HepG2 (cell line): ENCODE measurements around the gene SMIM24. TPM values are rescaled to one million over a fixed set of nuclear protein-coding genes. Genes with fewer than 3 reads are reported as not detected.

Experiments used
- ATAC-seq: fragments of 200-7000 bp; cut with Tn5 transposase; 3 replicates; pipeline ENCODE4 v1.9.1; 2020; ENCODE audit warnings: mild to moderate bottlenecking, moderate library complexity
- BruUV-seq: library from RNA; stranded (reverse); fragments of 400-500 nt; replicated peaks from 2 replicates; lab custom pipeline; 2021; lab: Mats Ljungman, UMichigan
- CTCF ChIA-PET: fragments of 300-600 bp; formaldehyde crosslinking; extraction: SDS; loops from one replicate; lab custom pipeline; 2021; ENCODE audit warnings: low total read pairs, inconsistent platforms, low intra/inter-chr PET ratio; lab: Yijun Ruan, JAX
- POLR2A ChIA-PET: fragments of 350-600 bp; sonication (Branson Sonifier 250); formaldehyde crosslinking; loops from one replicate; lab custom pipeline; 2020; ENCODE audit warnings: antibody characterized with exemption, inconsistent platforms; lab: Yijun Ruan, JAX
- DNase-seq: peaks from one replicate; pipeline ENCODE4 v3.0.0-alpha.2; 2015; ENCODE audit warnings: low spot score
- FAIRE-seq: peaks from 3 replicates; lab custom pipeline; 2011; peaks lifted over from hg19 to GRCh38; lab: Jason Lieb, UNC
- H2AFZ ChIP-seq: one replicate; pipeline ENCODE4 v1.6.1; 2011; ENCODE audit warnings: low read length, inconsistent platforms
- H3K27ac ChIP-seq: fragments of 300-600 bp; 3 replicates; pipeline ENCODE4 v1.8.0; 2011; ENCODE audit warnings: mixed run types, mild to moderate bottlenecking, mixed read lengths, low read length, inconsistent platforms; ENCODE audit not compliant: insufficient read depth; ENCODE audit errors: extremely low read length
- H3K27me3 ChIP-seq, 2 experiments: fragments of 200-600 bp in 1 of 2; 2 replicates in 1 of 2; 3 replicates in 1 of 2; pipeline versions ENCODE4 v1.6.0 to v1.8.0; 2011; ENCODE audit warnings: low read length in 2 of 2, mild to moderate bottlenecking in 2 of 2, moderate library complexity in 2 of 2, inconsistent platforms in 1 of 2; ENCODE audit not compliant: insufficient read depth in 2 of 2, control insufficient read depth in 1 of 2
- H3K36me3 ChIP-seq, 2 experiments: fragments of 200-600 bp in 1 of 2; replicated peaks in 1 of 2; 2 replicates in 1 of 2; 3 replicates in 1 of 2; pipeline versions ENCODE4 v1.5.1 to v1.8.0; 2011; ENCODE audit warnings: low read length in 2 of 2, inconsistent platforms in 1 of 2; ENCODE audit not compliant: insufficient read depth in 2 of 2, control insufficient read depth in 1 of 2
- H3K4me1 ChIP-seq: 2 replicates; pipeline ENCODE4 v1.5.1; 2012; ENCODE audit warnings: low read length, inconsistent platforms; ENCODE audit not compliant: insufficient read depth
- H3K4me2 ChIP-seq: 2 replicates; pipeline ENCODE4 v1.6.0; 2011; ENCODE audit warnings: low read depth, low read length, inconsistent platforms
- H3K4me3 ChIP-seq, 3 experiments: fragments of 200-600 bp in 1 of 3; sonication (generic), shearing (Covaris generic) in 1 of 3; replicated peaks in 1 of 3; 2 replicates each; pipeline ENCODE4 v1.5.1; 2011 to 2016; ENCODE audit warnings: low read length in 3 of 3, inconsistent platforms in 2 of 3, low read depth in 2 of 3, mild to moderate bottlenecking in 2 of 3, control low read depth in 1 of 3, mixed read lengths in 1 of 3; ENCODE audit not compliant: insufficient read depth in 1 of 3
- H3K79me2 ChIP-seq: one replicate; pipeline ENCODE4 v1.6.1; 2011; ENCODE audit warnings: low read length, inconsistent platforms; ENCODE audit not compliant: insufficient read depth
- H3K9ac ChIP-seq: 2 replicates; pipeline ENCODE4 v1.6.0; 2011; ENCODE audit warnings: mild to moderate bottlenecking, low read depth, low read length, inconsistent platforms; ENCODE audit not compliant: insufficient read depth
- H3K9me3 ChIP-seq: 2 replicates; pipeline ENCODE4 v1.5.1; 2012; ENCODE audit warnings: mild to moderate bottlenecking, low read length
- H4K20me1 ChIP-seq: 2 replicates; pipeline ENCODE4 v1.6.0; 2011; ENCODE audit warnings: inconsistent platforms, mild to moderate bottlenecking, low read length, moderate library complexity; ENCODE audit not compliant: insufficient read depth
- GATAD2A ChIP-seq: IDR thresholded peaks from 2 replicates; pipeline ENCODE4 v1.6.1; 2016
- KDM4B ChIP-seq: sonication (generic); formaldehyde crosslinking; IDR thresholded peaks from 2 replicates; pipeline ENCODE4 v1.4.0; 2020; ENCODE audit warnings: missing genetic modification reagents
- MAFG ChIP-seq: sonication (generic); formaldehyde crosslinking; IDR thresholded peaks from 2 replicates; pipeline ENCODE4 v1.5.1; 2020; ENCODE audit warnings: mild to moderate bottlenecking, missing genetic modification reagents
- NFAT5 ChIP-seq: sonication (generic); formaldehyde crosslinking; IDR thresholded peaks from 2 replicates; pipeline ENCODE4 v1.4.0; 2020; ENCODE audit warnings: missing genetic modification reagents
- NFYB ChIP-seq: sonication (generic); formaldehyde crosslinking; IDR thresholded peaks from 2 replicates; pipeline ENCODE4 v1.4.0; 2020; ENCODE audit warnings: missing genetic modification reagents
- NFYC ChIP-seq: IDR thresholded peaks from 2 replicates; pipeline ENCODE4 v1.6.1; 2016; ENCODE audit warnings: missing genetic modification reagents, missing compliant biosample characterization
- PBX2 ChIP-seq: IDR thresholded peaks from 2 replicates; pipeline ENCODE4 v1.6.1; 2016; ENCODE audit warnings: control low read depth
- PCBP1 ChIP-seq: fragments of 200-400 bp; formaldehyde crosslinking; IDR thresholded peaks from 2 replicates; pipeline ENCODE4 v1.6.1; 2017; ENCODE audit warnings: mild to moderate bottlenecking, low read depth, low read length, borderline replicate concordance
- REPIN1 ChIP-seq: sonication (generic); formaldehyde crosslinking; IDR thresholded peaks from 2 replicates; pipeline ENCODE4 v1.8.0; 2022; ENCODE audit warnings: missing genetic modification reagents, low read depth, mild to moderate bottlenecking, borderline replicate concordance
- SP2 ChIP-seq: sonication (generic); formaldehyde crosslinking; IDR thresholded peaks from 2 replicates; pipeline ENCODE4 v1.5.1; 2020; ENCODE audit warnings: mild to moderate bottlenecking, missing genetic modification reagents
- ZBTB1 ChIP-seq: sonication (generic); formaldehyde crosslinking; IDR thresholded peaks from 2 replicates; pipeline ENCODE4 v1.4.0; 2020; ENCODE audit warnings: missing genetic modification reagents, borderline replicate concordance
- ZNF430 ChIP-seq: sonication (generic); formaldehyde crosslinking; IDR thresholded peaks from 2 replicates; pipeline ENCODE4 v1.9.0; 2021; ENCODE audit warnings: mild to moderate bottlenecking, missing genetic modification reagents
- ZNF552 ChIP-seq: sonication (generic); formaldehyde crosslinking; IDR thresholded peaks from 2 replicates; pipeline ENCODE4 v1.9.0; 2022; ENCODE audit warnings: missing genetic modification reagents, mild to moderate bottlenecking, borderline replicate concordance
- ZSCAN29 ChIP-seq: sonication (generic); formaldehyde crosslinking; conservative IDR thresholded peaks from 2 replicates; pipeline ENCODE4 v1.4.0; 2020; ENCODE audit warnings: mild to moderate bottlenecking, missing genetic modification reagents
- WGBS: methylation state at CpG from one replicate; pipeline ENCODE4 v1.1.6; 2017; ENCODE audit warnings: low lambda C conversion rate; 5-methylcytosine and 5-hydroxymethylcytosine counted together
- in situ Hi-C: cut with HindIII; loops from 2 replicates; pipeline ENCODE4 v1.10.0; 2017; ENCODE audit warnings: low pct_unique_long_range_greater_than_20kb; ENCODE audit not compliant: extremely low pct_ligation_motif_present
- intact Hi-C: fragments of 100-400 bp; cut with micrococcal nuclease; formaldehyde crosslinking; loops from one replicate; pipeline ENCODE4 v1.10.0; 2022; ENCODE audit not compliant: unreplicated experiment
- polyA plus RNA-seq, 8 experiments: library from polyadenylated mRNA; depleted of rRNA in 3 of 8; stranded (reverse) in 7 of 8; unstranded in 1 of 8; fragments of >200 nt; fragmentation: Illumina TruSeq in 4 of 8; extraction: Trizol in 4 of 8; gene quantifications; 2 replicates each; pipeline versions ENCODE4 v1.2.1 to v1.2.3, GENCODE V29; 2011 to 2016; ENCODE audit warnings: low read depth in 4 of 8, missing spikeins in 1 of 8, mixed read lengths in 1 of 8; ENCODE audit not compliant: insufficient read depth in 1 of 8
- total RNA-seq, 5 experiments: library from RNA; depleted of rRNA; stranded (reverse); fragments of >200 nt; fragmentation: Illumina TruSeq; extraction: Trizol; gene quantifications; 2 replicates each; pipeline ENCODE4 v1.2.3, GENCODE V29; 2016; ENCODE audit warnings: low read depth in 1 of 5

Gene SMIM24
- total and polyA plus RNA-seq, 2 of the 13 experiments (the other 11 are each of a cell fraction or from before 2014, with no cell fraction given), result 11.2 to 70.6 TPM

DNA sequence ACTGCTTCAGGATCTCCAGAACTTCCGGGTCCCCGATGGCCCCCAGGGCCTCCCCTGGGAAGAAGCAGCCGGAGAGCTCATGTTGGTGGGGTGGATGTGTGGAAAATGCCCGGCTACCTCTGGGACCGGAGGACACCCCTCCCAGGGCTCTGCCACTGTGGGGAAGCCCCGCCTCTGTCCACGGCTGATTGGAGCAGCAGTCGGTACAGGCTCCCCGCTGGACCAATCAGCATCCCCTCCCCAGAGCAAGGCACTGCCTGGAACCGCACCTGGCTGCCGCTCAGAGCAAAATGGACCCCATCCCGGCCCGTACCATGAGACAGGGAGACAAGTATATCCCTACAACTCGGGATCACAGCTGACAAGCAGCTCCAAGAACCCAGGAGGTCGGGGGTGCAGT is 13.7 kb upstream of the SMIM24 start:
- ChIA-PET POLR2A (interaction anchor here (1.0 kb wide), 1 partner anchor 13 kb away, joined by 3 read pairs; the partner anchor contains the start of gene SMIM24), CTCF (no interaction called here)
- H3K36me3 ChIP-seq, result peaks cover 11 to 50% of the 10 kb centered on the region in 2 experiments; a peak in 4 of 5 replicates
- H3K27me3 ChIP-seq, result no peaks in the 10 kb centered on the region; a peak in 1 of 5 replicates
- H3K4me2 ChIP-seq, result no peak overlapping the region
- H3K79me2 ChIP-seq, result peaks cover 15% of the 10 kb centered on the region
- ATAC-seq (peak; percentile 40), FAIRE-seq (no peak), DNase-seq (no peak)
- 93% methylated on average over 6 of the region's 15 CpGs for WGBS
- in situ Hi-C loops (no loop called here), intact Hi-C loops (no loop called here)
- H3K9ac ChIP-seq, result no peak overlapping the region
- peaks cover 16% of the 10 kb centered on the region for H3K4me1 ChIP-seq
- no peaks in the 10 kb centered on the region for H4K20me1 ChIP-seq
- no peak overlapping the region for H3K27ac ChIP-seq
- H3K4me3 ChIP-seq, result no peak overlapping the region
- H2AFZ ChIP-seq, result no peak overlapping the region
- H3K9me3 ChIP-seq, result no peaks in the 10 kb centered on the region
- BruUV-seq, result no TSS peak
- TF ChIP-seq ZNF552 (CRISPR knock-in tag) (no peak), NFYC (CRISPR knock-in tag) (peak; percentile 77), MAFG (CRISPR knock-in tag) (no peak), SP2 (CRISPR knock-in tag) (peak; percentile 66), NFYB (CRISPR knock-in tag) (peak; percentile 75), PBX2 (peak; percentile 33; the same call in 1 of the 2 replicates)

DNA sequence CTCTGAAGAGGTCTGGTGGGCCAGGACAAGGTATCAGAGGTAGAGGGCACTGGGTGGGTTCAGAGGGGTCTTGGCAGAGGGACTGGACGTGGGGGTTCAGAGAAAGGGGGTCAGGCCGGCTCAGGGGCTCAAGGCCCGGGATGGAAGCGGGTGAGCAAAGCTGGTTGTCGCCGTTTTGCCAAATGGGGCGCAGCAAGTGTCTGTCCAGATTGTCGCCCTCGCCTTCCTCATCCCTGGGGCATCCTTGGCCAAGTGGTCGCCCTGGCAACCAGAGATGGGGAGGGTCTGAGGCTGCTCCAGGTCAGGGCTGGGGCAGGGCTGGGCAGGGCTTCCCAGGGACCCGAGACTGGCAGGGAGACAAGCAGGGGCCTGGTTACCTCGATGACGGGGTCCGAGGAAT is 13.3 kb upstream of the SMIM24 start:
- H3K27ac ChIP-seq, result no peak overlapping the region
- no peak for ATAC-seq
- H3K79me2 ChIP-seq, result peaks cover 11% of the 10 kb centered on the region
- in situ Hi-C loops, result no loop called here
- no peak overlapping the region for H3K4me3 ChIP-seq
- intact Hi-C loops, result no loop called here
- H3K9ac ChIP-seq, result no peak overlapping the region
- ChIA-PET POLR2A (interaction anchor here (1.0 kb wide), 1 partner anchor 13 kb away, joined by 3 read pairs; the partner anchor contains the start of gene SMIM24), CTCF (no interaction called here)
- peaks cover 11 to 50% of the 10 kb centered on the region in 2 experiments; a peak in 4 of 5 replicates for H3K36me3 ChIP-seq
- no peaks in the 10 kb centered on the region for H4K20me1 ChIP-seq
- no peak for FAIRE-seq
- no peaks in the 10 kb centered on the region for H3K9me3 ChIP-seq
- 95% methylated on average over 11 of the region's 14 CpGs for WGBS
- DNase-seq, result no peak
- H3K4me1 ChIP-seq, result peaks cover 12% of the 10 kb centered on the region
- no peaks in the 10 kb centered on the region; a peak in 1 of 5 replicates for H3K27me3 ChIP-seq
- no peak overlapping the region for H2AFZ ChIP-seq
- BruUV-seq, result no TSS peak
- no peak overlapping the region for H3K4me2 ChIP-seq
- TF ChIP-seq ZSCAN29, result no peak
- no peak for TF ChIP-seq ZBTB1 (CRISPR knock-in tag)
- no peak for TF ChIP-seq NFAT5
- no peak for TF ChIP-seq GATAD2A (CRISPR knock-in tag)
- no peak for TF ChIP-seq PCBP1
- no peak for TF ChIP-seq ZNF430 (CRISPR knock-in tag)
- TF ChIP-seq KDM4B (CRISPR knock-in tag), result no peak
- TF ChIP-seq REPIN1 (CRISPR knock-in tag), result no peak
